GM21390 (cell line): ENCODE results near the gene PHF21B.

ENCODE experiments used
- ATAC-seq: cut with Tn5 transposase; IDR thresholded peaks from one replicate; pipeline ENCODE4 v1.9.1; 2021; ENCODE audit not compliant: unreplicated experiment

The PHF21B gene

DNA sequence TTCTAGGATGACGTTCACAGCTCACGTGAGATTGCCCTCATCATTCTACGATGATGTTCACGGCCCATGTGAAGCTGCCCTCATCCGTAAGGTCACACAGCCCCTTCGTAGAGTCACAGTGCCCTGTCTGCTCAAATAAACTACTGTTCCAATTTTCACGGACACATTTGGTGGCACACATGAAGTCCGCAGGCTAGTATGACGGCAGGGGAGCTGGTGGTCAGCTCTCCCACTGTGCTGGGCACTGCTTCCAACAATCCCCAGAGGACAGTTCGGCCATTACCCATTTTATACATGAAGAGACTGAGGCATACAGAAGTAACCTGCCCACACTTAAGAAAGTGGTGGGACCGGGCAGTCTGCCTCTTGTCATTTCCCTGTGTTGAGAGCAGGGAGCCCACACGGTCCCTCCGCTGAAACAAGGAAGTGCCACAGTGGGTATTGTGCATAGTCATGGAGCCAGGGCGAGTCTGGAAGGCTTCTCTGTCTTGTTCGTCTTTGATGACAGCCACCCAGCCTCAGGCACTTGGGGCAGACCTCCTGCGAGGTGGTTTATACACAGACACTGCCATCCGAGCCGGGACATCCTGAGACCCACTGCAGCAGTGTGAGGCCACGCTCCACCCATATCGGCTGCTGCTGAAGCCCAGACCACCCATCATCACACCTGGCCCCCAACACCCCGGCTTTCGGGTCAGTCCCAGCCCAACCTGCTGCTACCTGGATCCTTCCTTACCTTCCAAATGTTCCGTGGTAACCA is 114.3 kb downstream of the PHF21B start:
- ATAC-seq, result no peak

DNA sequence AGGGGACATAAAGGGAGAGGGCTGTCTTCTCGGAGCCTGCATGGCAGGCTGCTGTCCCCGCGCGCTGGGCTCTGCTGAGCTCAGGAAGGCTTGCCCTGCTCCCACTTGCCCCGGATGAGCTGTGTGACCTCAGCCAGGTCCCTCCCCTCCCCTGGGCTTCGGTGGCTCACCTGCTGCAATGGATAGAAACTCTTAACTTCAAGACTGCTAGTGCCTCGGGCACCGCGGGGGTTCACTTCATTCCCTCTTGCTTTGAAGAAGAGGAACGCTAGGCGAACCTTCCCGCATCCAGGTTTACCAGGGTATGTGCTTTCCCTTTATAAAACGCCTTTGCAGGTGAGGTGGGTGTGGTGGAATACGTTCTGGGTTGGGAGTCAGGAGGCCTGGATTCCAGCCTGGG is 115.0 kb downstream of the PHF21B start:
- ATAC-seq, result no peak

DNA sequence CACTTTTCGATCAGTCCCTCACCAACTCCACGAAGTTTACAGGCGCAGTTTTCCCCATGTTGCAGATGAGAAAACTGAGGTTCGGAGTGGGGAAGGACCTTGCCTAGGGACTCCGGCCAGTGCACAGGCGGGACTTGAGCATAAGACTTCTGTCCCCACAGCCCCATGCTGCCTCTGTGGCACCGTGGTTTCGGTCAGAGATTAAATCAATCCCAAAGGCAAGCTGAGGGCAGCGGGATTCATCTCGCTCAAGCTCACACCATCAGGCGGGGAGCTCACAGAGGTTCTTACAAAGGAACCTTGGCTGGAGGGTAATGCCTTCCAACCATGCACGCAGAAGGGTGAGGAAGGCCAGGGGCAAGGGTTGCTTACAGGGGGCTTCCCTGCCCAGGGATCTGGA is 115.5 kb downstream of the PHF21B start:
- no peak for ATAC-seq

DNA sequence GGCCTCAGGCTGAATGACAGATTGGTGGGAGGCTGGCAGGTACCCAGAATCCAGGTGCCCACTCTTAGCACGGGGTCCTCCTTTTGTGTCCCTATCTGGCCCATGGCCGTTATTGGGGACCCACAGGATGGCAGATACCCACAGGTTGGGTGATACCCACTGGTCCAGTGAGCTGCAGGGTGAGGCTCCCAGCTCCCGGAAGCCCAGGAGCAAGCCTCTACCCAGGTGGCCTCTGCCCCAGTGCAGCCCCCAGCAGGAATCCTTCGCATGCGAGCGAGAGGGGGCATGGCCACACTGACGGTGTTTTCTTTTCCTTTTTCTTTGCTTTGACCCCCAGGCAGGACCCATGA is 116.1 kb downstream of the PHF21B start:
- ATAC-seq, result no peak

DNA sequence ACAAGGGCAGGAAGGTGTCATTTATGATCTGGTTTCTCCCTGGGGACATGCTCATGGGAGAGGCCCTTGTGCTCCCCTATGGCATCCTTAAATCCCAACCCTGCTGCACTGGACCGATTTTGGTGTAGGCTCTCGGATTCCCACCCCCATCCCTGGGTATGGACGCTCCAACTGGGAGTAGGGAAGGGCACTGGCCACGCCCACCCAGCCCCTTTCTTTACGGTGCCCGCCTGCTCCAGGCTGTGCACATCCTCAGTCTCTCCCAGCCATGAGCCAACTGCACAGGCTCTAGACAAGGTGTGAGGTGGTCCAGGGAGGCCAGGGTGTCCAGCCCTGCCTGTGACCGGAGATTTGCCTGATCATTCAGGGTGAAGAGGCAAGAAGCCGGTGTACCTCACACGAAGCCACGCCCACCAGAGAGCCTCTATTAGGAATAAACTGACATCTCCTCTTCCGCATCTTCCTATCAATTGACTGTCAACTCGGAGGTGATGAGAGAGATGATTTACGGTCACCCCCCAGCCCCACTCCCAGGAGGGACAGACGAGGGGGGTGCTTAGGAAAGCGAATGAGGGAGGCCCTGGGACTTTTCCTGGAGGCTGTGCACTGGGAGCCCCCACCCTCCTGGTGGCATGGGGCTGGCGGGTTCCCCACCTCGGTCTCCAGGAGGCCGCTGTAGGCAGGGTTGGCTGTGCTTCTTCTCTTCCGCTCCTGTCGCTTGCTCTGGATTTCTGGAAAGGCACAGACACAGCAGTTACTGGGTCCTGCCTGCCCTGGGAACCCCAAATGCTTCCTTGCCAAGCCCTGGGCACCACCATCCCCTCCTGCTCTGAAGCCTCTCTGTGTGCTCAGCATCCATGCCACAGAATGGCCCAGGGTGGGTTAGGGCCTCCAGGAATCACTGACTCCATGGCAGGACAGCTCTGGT is 116.7 kb downstream of the PHF21B start:
- ATAC-seq, result no peak

DNA sequence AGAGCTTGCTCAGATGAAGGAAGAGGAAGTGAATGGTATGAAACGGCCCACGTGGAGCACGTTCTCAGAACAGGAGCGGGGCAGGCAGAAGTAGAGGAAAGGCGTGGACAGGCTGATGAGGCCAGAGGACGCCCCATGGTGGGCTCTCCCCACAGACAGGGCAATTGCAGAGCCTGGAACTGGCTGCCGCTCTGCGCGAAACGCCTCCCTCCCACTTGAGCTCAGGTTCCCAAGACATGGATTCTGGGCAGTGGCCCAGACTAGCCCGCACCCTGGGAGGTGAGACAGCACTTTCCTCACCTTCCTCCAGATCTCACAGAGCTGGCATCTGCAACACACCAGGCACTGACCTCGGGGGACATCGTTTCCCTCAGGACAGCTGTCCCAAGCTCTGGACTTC is 117.6 kb downstream of the PHF21B start:
- no peak for ATAC-seq

DNA sequence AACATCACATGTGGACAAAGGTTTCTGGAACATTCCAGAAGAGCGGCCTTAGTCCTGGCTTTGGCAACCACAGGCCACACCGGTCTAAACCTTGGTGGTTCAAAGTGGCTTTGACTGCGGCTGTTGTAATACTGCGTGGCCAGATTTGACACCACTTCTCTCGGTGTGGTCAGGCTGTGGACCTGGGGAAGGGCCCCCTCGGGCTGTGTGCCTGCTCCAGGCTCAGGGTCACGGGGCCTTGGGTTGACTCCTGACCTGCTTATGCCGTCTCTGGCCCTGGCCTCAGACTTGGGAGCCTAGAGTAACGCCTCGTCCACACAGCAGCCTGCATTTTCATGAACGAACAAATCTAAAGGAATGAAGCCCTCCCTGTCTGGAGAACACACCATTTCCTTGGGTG is 118.0 kb downstream of the PHF21B start:
- no peak for ATAC-seq

DNA sequence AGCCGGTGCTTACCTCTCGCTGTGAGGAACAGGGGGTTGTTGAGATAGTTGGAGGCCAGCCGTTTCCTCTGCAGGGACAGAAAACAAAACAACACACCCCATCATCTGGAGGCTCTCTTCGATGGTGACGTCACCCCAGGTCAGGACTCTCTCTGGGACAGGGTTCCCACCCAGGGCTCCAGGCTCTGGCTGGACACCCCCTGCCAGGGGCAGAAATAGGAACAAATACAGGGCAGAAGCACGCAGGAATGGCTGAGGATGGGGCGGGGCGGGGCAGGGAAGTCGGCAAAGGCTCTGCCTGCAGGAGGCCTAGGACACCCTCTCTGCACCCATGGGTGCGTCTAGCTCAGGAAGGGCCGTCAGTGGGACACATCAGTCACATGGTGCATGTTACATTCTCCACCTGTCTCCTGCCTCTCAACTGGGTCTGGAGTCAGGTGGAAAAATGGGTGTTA is 118.5 kb downstream of the PHF21B start:
- ATAC-seq, result no peak

DNA sequence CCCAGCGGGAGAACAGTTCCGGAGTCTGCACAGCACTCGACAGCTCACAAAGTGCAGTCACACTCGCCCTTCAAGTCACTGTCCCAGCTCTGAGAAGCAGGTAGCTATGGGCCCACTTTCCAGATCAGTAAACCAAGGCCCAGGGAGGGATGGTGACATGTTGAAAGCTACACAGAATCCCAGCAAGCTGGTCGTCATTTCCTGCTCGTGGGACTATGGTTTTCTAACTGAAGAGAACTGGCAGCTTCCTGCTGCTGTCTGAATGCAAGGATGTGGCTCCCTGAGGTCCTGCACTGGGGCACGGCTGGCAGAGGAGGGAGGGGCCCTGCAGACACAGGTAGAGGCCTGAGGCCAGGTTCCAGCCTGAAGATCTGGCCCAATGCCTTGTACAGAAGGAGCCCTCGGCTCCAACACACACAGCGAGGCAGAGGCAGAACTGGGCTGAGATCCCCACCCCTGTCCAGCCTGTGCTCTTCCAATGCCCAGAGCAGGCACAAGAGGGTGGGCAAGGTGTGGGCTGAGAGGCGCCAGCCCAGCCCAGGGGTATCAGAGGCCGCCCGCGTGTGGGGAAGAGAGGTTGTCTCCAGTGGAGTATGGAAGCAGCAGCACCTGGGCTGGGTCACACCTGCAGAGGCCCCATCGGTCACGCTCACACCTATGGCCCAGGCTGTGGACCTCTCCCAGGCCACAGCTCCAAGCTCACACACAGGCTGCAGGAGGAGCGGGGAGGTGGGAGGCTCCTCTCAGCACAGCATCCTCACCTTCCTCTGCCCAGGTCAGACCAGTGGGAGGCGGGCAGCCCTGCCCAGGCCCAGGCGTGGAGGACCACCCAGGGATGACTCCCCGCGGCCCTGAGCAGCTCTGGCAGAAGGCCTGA is 119.2 kb downstream of the PHF21B start:
- no peak for ATAC-seq

DNA sequence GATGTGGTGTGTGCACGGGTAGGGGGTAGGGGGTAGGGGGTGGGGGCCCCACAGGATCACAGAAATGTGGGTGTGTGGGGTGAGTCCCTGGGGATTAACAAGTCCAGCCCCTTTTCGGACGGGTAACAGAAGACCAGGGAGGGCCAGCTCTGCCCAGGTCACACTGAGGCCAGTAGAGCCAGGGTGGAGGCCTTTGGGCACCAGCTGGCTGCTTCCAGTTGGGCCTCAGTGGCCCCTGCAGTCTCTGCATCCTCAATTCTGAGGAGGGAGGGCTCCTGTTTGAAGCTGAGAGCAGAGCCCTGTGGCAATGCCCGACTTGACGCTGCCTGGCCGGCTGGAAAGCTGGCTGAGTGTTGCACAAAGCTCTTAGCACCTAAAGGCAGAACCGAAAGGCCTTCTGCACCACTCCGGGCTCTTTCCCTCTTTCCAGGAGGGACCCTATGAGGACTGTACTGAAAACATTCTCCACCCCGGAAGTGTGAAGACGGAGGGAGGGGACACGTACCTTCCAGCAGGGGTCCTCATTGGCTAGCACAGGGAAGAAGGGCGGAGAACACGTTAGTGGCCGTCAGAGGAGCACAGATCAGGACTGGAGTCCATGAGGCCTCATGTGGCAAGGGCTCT is 120.4 kb downstream of the PHF21B start:
- ATAC-seq, result no peak

DNA sequence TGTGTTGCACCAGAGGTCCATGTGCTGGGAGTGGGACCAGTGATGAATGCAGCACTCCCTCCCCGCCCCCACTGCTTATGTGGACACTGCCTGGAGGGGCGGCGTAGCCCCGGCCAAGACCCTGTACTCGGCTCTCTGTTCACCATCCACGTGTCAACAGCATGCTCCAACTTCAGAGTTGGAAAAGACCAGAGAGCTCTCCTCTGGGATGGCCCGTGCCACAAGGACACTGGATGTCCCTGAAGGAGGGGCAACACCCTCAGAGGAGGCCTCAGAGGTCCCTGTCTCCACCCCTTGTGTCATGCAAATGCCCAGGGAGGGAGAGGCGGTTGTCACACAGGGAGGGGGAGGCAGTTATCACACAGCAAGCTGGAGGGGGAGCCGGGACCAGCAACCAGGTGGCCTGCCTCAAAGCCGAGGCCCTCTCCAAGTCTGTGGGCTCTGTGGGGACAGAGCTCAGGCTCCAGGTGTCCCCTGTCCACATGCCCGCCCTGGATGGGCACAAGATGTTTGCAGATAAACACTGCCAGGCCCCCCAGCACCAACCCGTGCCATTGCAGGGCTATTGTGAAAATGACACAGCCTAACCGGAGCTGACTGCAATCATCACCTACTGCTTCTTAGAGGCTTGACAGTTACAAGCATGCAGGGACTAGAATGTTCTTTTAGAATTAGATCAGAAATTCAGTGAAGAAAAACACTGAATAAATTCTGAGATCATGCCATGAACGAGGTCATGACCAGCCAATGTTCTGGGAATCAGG is 121.1 kb downstream of the PHF21B start:
- ATAC-seq, result no peak

DNA sequence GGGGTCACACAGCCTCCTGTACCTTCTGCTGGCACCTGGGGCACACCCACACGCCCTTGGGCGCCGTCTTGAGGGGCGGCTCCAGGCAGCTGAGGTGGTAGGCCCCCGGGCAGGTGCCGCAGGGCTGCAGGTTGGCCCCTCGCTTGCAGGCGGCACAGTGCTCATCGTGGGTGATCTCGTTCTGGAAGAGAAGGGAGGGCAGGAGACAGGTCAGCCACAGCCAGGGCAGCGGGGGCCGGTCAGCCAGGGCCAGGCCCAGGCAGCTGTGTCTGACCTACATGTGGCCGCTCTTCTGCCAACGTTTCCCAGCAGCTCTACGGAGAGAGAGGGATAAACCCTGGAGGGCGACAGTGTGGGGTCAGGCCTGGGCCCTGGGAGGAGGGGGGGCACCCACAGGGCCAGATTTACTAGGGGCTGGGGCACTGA is 121.9 kb downstream of the PHF21B start:
- no peak for ATAC-seq

DNA sequence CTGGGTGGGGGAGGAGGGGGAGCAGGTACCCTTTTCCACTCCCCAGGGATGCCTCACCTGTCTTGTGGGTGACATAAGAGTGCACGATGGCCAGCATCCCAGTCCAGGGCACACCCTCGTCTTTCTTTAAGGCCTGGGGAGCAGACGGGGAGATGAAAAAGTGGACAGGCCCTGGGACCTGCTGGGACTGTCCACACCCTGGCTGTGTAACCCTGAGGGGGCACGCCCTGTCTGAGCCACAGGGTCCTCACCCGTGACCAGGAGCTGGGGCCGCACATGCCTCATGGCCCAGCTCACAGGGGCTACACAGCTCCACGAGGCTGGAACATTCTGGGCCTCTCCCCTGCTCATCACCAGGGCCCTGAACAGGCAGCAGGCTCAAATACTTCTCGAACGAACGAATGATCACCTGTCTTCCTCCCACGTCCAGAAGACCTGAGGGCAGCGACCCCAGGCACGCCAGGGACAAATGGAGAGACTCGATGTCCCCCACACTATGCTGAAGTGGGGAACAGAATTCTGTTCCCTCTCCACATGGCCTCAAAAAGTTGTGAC is 123.9 kb downstream of the PHF21B start:
- ATAC-seq, result no peak

DNA sequence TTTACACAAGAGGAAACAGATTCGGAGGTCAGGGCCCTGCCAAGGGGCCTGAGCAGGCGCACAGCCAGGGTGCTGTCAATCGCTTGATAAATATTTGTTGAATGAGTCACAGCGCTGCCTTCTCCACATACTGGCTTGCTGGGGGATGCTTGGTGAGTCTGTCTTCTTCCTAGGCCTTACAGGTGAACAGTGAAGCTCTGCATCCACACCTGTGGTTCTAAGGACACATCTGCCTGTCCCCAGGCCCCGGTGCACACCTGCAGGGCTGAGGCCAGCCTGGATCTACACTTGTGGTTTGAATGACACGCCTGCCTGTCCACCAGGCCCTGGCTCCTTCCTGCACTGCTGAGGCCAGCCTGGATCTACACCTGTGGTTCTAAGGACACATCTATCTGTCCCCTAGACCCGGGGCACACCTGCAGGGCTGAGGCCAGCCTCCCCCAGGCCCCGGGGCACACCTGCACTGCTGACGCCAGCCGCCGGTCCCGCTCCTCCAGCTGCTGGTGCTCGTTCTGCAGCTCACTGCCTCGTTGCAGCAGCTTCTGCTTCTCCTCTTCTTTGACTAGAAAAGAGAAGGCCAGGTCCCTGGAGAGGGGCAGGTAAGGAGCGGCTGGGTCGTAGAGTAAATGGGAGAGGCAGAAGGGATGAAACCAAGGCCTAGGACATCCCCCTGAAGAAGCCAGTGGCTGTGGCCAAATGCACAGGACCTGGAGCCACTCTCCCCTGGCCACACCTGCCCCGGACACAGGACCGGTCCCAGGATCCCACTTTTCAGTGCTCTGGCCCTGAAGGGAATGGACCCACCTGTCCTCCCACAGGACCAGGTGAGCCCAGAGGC is 124.6 kb downstream of the PHF21B start:
- no peak for ATAC-seq

DNA sequence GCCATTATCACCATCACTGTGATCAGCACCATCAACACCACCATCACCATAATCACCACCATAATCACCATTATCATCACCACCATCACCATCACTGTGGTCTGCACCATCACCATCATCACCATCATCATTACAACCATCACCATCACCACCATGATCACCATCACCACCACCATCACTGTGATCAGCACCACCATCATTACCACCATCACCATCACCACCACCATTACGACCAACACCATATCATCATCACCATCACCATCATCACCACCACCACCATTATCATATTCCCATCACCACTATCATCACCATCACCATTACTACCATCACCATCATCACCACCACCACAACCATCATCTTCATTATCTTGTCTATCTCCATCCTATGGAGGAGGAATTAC is 125.2 kb downstream of the PHF21B start:
- no peak for ATAC-seq

DNA sequence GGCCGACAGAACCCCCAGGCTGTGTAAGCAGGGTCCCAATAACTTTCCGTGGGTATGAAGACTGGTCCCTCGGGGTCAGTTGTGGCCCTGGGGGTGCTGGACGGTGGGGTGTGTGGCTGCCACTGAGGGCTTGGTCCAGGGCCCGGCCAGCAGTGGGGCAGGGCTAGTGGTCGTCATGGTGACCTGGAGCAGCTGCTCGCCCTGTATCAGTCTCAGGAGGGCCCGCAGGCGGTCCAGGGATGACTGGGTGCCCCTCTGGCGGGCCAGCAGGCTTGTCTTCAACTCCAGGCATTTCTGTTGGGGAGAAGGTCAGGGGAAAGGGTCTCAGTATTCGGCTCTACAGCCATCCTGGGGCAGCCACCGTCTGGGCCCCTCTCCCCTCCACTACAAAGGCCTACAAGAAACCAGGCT is 126.8 kb downstream of the PHF21B start:
- no peak for ATAC-seq

DNA sequence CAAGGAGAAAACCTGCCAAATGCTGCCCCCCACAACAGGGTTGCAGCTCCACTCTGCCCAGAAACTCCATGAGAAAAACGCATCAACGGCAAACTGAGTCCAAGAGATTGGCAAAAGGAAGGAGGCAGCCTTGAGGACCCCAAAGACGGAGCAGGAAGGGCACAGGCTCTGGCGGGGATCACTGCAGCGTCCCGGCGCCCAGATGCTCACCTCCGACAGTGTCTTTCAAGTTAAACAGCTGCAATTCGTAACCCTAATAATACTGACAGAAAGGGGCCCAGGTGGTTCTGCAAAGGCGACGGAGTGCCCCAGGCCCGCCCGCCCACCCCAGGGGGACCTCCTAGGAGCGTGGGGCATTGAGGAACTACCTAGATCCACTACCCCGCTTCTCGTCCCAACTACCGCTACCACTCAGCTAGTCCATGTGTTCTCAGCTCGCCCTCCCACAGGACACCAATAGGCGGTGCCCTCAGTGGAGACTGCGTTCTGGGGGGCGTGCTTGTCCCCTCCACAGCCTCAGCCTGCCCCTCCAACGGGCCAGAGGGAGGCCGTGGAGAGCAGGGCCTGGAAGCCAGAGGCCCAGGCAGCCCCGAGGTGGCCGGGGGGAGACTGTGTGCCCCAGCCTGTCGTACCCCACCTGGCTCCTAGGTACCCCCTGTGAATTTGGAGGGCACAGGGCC is 127.4 kb downstream of the PHF21B start:
- no peak for ATAC-seq

DNA sequence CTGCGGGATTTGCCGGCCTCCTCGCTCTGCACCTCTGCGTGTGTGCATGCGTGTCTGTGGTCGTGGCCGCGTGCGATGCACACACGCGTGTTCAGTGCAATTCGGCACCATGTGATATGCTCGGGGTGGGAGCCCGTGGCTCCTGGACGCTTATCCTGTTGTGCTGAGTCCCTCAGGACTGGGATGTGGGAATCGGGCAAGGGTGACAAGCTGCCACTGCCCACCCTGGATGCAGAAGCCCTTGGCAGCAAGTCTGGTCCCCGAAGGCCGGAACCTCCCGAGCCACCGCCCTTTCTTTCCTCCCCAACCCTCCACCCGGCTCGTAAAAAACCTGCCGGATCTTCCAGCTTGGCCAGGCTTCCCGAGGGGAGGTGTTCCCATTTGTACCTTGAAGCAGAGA is 128.2 kb downstream of the PHF21B start:
- no peak for ATAC-seq
